Spleen (tissue), 7 donors: ENCODE measurements around the gene FAM53B.

Experiments
- POLR2A ChIP-seq, 3 donors: fragments of 450-650 bp; IDR thresholded peaks; one replicate each; pipeline ENCODE4 v1.5.1; 2017; ENCODE audit warnings: antibody characterized with exemption in 3 of 3, mild to moderate bottlenecking in 1 of 3
- TF ChIP-seq, protein P1 (sequence below), 11 experiments: fragments of 200-600 bp in 7 of 11; fragments of 450-650 bp in 4 of 11; sonication (generic) in 4 of 11; IDR thresholded peaks in 8 of 11; conservative IDR thresholded peaks in 3 of 11; 1 replicate in 7 of 11; 2 replicates in 4 of 11; pipeline versions ENCODE4 v1.4.0 to v1.8.0; 2016 to 2021; ENCODE audit warnings: antibody characterized with exemption in 11 of 11, inconsistent platforms in 4 of 11, mild to moderate bottlenecking in 1 of 11
- donor health status: DM: no; HTN: no; CAD: no; lungs with moderate emphysema.
- donor health status: DM: no; HTN: no; CAD: no.
- donor health status: DM: no; HTN: no; CAD: no.

DNA sequence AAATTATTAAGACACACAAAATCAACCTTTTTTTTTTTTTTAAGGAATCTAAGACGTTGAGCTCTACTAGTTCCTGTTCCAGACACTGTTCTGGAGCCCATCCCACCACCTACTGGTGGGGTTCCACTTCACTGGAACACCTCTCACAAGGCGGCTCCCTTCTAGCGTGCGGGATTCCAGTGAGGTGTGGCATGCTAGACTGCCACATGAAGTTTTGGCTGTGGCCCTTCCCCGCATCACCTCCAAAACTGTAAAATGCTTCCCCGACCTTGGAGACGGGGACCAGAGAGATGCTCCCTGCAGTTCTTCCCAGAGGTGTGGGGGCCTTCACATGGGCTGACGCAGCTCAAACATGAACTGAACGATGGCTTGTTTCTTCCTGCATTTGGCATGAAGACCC lies 12.6 kb downstream of the FAM53B start:
- TF ChIP-seq, protein P1, sequence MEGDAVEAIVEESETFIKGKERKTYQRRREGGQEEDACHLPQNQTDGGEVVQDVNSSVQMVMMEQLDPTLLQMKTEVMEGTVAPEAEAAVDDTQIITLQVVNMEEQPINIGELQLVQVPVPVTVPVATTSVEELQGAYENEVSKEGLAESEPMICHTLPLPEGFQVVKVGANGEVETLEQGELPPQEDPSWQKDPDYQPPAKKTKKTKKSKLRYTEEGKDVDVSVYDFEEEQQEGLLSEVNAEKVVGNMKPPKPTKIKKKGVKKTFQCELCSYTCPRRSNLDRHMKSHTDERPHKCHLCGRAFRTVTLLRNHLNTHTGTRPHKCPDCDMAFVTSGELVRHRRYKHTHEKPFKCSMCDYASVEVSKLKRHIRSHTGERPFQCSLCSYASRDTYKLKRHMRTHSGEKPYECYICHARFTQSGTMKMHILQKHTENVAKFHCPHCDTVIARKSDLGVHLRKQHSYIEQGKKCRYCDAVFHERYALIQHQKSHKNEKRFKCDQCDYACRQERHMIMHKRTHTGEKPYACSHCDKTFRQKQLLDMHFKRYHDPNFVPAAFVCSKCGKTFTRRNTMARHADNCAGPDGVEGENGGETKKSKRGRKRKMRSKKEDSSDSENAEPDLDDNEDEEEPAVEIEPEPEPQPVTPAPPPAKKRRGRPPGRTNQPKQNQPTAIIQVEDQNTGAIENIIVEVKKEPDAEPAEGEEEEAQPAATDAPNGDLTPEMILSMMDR (IDR thresholded peaks at IDR 0.05 in 8 of 11, conservative IDR thresholded peaks at IDR 0.05 in 3 of 11): no peak
- no peak for TF ChIP-seq POLR2A (IDR thresholded peaks at IDR 0.05)
